HCT116 (cell line): ENCODE measurements around the gene TNFRSF25. TPM values are rescaled to one million over a fixed set of nuclear protein-coding genes. Genes with fewer than 3 reads are reported as not detected.

Experiments
- ATAC-seq: fragments of 200-7000 bp; cut with Tn5 transposase; 2 replicates; pipeline ENCODE4 v1.9.1; 2020; ENCODE audit warnings: mild to moderate bottlenecking, moderate library complexity
- BruUV-seq: library from RNA; stranded (reverse); fragments of 400-500 nt; replicated peaks from 2 replicates; lab custom pipeline; 2021; lab: Mats Ljungman, UMichigan
- CTCF ChIA-PET: fragments of 300-600 bp; sonication (Branson Sonifier 250); formaldehyde crosslinking; loops from one replicate; lab custom pipeline; 2021; ENCODE audit warnings: antibody characterized with exemption; lab: Charles Lee
- POLR2A ChIA-PET: fragments of 300-600, 350-600 bp; sonication (Branson Sonifier 250); formaldehyde crosslinking; loops from one replicate; lab custom pipeline; 2021; ENCODE audit warnings: antibody characterized with exemption; lab: Charles Lee
- RAD21 ChIA-PET, 2 experiments: fragments of 300-600 bp; sonication (Branson Sonifier 250); formaldehyde crosslinking; loops; one replicate each; lab custom pipeline; 2023; ENCODE audit warnings: low total read pairs in 2 of 2; ENCODE audit not compliant: uncharacterized antibody in 2 of 2, unreplicated experiment in 2 of 2, low non-redundant PET in 1 of 2; lab: Charles Lee
- DNase-seq: peaks from one replicate; pipeline ENCODE4 v3.0.0-alpha.2; 2010; ENCODE audit warnings: low read depth, low spot score
- H2AFZ ChIP-seq: fragments of 200-600 bp; shearing (Covaris generic), sonication (generic); 2 replicates; pipeline ENCODE4 v1.6.1; 2017; ENCODE audit warnings: low read depth, mixed run types, mixed read lengths, antibody characterized with exemption, low read length; ENCODE audit not compliant: poor library complexity, severe bottlenecking
- H3K27ac ChIP-seq: 2 replicates; pipeline ENCODE4 v1.5.1; 2012; ENCODE audit warnings: low read depth, low read length
- H3K27me3 ChIP-seq: fragments of 200-600 bp; sonication (generic); 2 replicates; pipeline ENCODE4 v1.6.1; 2016; ENCODE audit warnings: mixed run types, low read length, mixed read lengths; ENCODE audit not compliant: insufficient read depth
- H3K36me3 ChIP-seq, 2 experiments: fragments of 200-500 bp in 1 of 2; fragments of 200-600 bp in 1 of 2; sonication (Bioruptor generic) in 1 of 2; sonication (generic) in 1 of 2; 2 replicates each; pipeline versions ENCODE4 v1.5.1 to v1.6.1; 2014 to 2016; ENCODE audit warnings: low read length in 2 of 2, inconsistent platforms in 1 of 2, mixed read lengths in 1 of 2, mixed run types in 1 of 2; ENCODE audit not compliant: insufficient read depth in 2 of 2, control insufficient read depth in 1 of 2
- H3K4me1 ChIP-seq, 2 experiments: fragments of 200-600 bp in 1 of 2; sonication (generic) in 1 of 2; 2 replicates each; pipeline versions ENCODE4 v1.5.1 to v1.6.1; 2012 to 2017; ENCODE audit warnings: low read length in 2 of 2, inconsistent platforms in 1 of 2, mild to moderate bottlenecking in 1 of 2, mixed read lengths in 1 of 2, mixed run types in 1 of 2, moderate library complexity in 1 of 2; ENCODE audit not compliant: insufficient read depth in 2 of 2, control insufficient read depth in 1 of 2
- H3K4me2 ChIP-seq: fragments of 200-600 bp; sonication (generic); 2 replicates; pipeline ENCODE4 v1.6.1; 2017; ENCODE audit warnings: mixed run types, low read length, mixed read lengths
- H3K4me3 ChIP-seq, 2 experiments: fragments of 200-600 bp in 1 of 2; sonication (generic) in 1 of 2; replicated peaks in 1 of 2; 2 replicates each; pipeline ENCODE4 v1.5.1; 2011 to 2016; ENCODE audit warnings: low read length in 2 of 2, control low read depth in 1 of 2, low read depth in 1 of 2, mild to moderate bottlenecking in 1 of 2, mixed read lengths in 1 of 2, mixed run types in 1 of 2
- H3K79me2 ChIP-seq: fragments of 200-600 bp; sonication (generic); 2 replicates; pipeline ENCODE4 v1.6.1; 2017; ENCODE audit warnings: mild to moderate bottlenecking, mixed run types, low read length, moderate library complexity, mixed read lengths; ENCODE audit not compliant: insufficient read depth
- H3K9ac ChIP-seq: fragments of 200-600 bp; sonication (generic); 2 replicates; pipeline ENCODE4 v1.6.1; 2016; ENCODE audit warnings: low read length, mixed read lengths
- H3K9me2 ChIP-seq: fragments of 200-600 bp; sonication (generic), shearing (Covaris generic); 2 replicates; pipeline ENCODE4 v1.6.1; 2017; ENCODE audit warnings: mixed run types, mild to moderate bottlenecking, moderate library complexity; ENCODE audit not compliant: insufficient read depth
- H3K9me3 ChIP-seq, 2 experiments: fragments of 200-500 bp in 1 of 2; fragments of 200-600 bp in 1 of 2; sonication (Bioruptor generic) in 1 of 2; sonication (generic) in 1 of 2; 2 replicates each; pipeline ENCODE4 v1.6.1; 2014 to 2017; ENCODE audit warnings: low read length in 2 of 2, mixed read lengths in 2 of 2, inconsistent platforms in 1 of 2, low read depth in 1 of 2, mild to moderate bottlenecking in 1 of 2, mixed run types in 1 of 2, moderate library complexity in 1 of 2; ENCODE audit not compliant: control insufficient read depth in 1 of 2, insufficient read depth in 1 of 2
- H4K20me1 ChIP-seq: fragments of 200-600 bp; sonication (generic), shearing (Covaris generic); 2 replicates; pipeline ENCODE4 v1.6.1; 2017; ENCODE audit warnings: mixed run types, mild to moderate bottlenecking, moderate library complexity; ENCODE audit not compliant: insufficient read depth
- ATF3 ChIP-seq: IDR thresholded peaks from 2 replicates; pipeline ENCODE4 v1.6.1; 2012
- EGR1 ChIP-seq: IDR thresholded peaks from 2 replicates; pipeline ENCODE4 v1.6.1; 2012; ENCODE audit warnings: low read depth
- ELF1 ChIP-seq: IDR thresholded peaks from 2 replicates; pipeline ENCODE4 v1.6.1; 2012; ENCODE audit warnings: low read depth, borderline replicate concordance
- POLR2A ChIP-seq: IDR thresholded peaks from 2 replicates; pipeline ENCODE4 v1.7.0; 2011; ENCODE audit warnings: borderline replicate concordance; ENCODE audit not compliant: insufficient read depth, insufficient read length; ENCODE audit errors: extremely low read depth
- POLR2AphosphoS5 ChIP-seq: IDR thresholded peaks from 2 replicates; pipeline ENCODE4 v1.6.1; 2011; ENCODE audit warnings: mild to moderate bottlenecking, low read depth, low read length, moderate library complexity
- RAD21 ChIP-seq: IDR thresholded peaks from 2 replicates; pipeline ENCODE4 v1.6.1; 2012; ENCODE audit warnings: low read depth, mild to moderate bottlenecking
- REST ChIP-seq: IDR thresholded peaks from 2 replicates; pipeline ENCODE4 v1.6.1; 2012; ENCODE audit warnings: low read depth
- SIN3A ChIP-seq: IDR thresholded peaks from 2 replicates; pipeline ENCODE4 v1.6.1; 2012; ENCODE audit warnings: low read depth
- SP1 ChIP-seq: IDR thresholded peaks from 2 replicates; pipeline ENCODE4 v1.6.1; 2012; ENCODE audit warnings: low read depth
- TCF7L2 ChIP-seq: IDR thresholded peaks from 2 replicates; pipeline ENCODE4 v1.7.0; 2011; ENCODE audit warnings: borderline replicate concordance, inconsistent platforms; ENCODE audit not compliant: insufficient read depth, insufficient read length; ENCODE audit errors: extremely low read depth
- ZFX ChIP-seq: fragments of 450-650 bp; IDR thresholded peaks from 2 replicates; pipeline ENCODE4 v1.6.1; 2017
- ZNF274 ChIP-seq: fragments of 200-500 bp; sonication (Bioruptor generic); IDR thresholded peaks from 2 replicates; pipeline ENCODE4 v1.6.1; 2014; ENCODE audit warnings: mild to moderate bottlenecking, low read depth, low read length, inconsistent platforms
- intact Hi-C: fragments of 100-400 bp; cut with micrococcal nuclease; formaldehyde crosslinking; loops from 2 replicates; pipeline ENCODE4 v1.10.0; 2022
- total RNA-seq: library from RNA; stranded (reverse); gene quantifications from one replicate; pipeline ENCODE4 v1.2.1, GENCODE V29; 2021; ENCODE audit not compliant: unreplicated experiment
- TF ChIP-seq, protein P1 (sequence below): IDR thresholded peaks from 2 replicates; pipeline ENCODE4 v1.6.1; 2011; ENCODE audit warnings: mild to moderate bottlenecking, low read length, moderate library complexity; ENCODE audit not compliant: insufficient replicate concordance; ENCODE audit errors: extremely low read depth

The TNFRSF25 gene
- total RNA-seq, 1 experiment from 2014 or later = 27.5 TPM

DNA sequence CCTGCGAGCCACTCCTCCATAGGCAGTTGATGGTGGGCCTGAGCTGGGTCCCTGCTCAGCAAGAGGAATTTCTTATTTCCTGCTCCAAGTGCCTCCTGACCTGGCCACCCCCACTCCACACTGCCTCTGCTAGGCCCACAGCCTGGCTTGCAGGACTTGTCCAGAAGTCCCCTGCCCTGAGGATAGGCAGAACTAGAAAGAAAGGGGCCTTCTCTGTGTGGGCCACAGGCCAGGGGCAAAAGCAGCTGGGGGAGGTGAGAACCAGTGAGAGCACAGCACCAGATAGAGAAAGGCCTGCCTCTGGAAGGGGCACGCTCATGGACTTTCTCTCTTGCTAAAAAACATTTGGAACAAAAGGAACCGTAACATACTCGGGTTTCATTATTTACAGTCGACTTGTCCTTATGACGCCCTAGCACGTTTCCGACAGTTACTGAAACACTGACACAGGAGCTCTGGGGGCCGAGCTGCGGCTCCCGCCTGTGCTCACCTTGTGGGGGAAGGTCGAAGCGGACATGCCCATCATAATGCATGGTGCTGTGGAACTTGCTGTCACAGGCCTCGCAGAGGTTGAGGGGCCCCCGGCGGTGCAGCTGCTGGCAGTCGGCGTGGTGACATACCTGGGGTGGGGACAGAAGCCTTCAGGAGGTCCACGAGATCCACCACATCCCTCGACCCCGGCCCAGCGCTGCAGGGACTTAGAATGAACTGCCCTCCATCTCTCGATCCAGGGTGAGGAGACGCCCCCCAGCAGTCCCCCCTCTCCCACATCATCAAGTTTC is 11.3 kb upstream of the TNFRSF25 start:
- Histone ChIP-seq H3K27ac (no peak overlapping the region), H3K9me3 (no peaks in the 10 kb centered on the region), H3K27me3 (no peaks in the 10 kb centered on the region), H2AFZ (no peak overlapping the region), H3K36me3 (no peaks in the 10 kb centered on the region), H3K9ac (no peak overlapping the region), H3K4me1 (peaks cover 19 to 31% of the 10 kb centered on the region in 2 experiments), H3K79me2 (no peaks in the 10 kb centered on the region), H3K9me2 (no peaks in the 10 kb centered on the region), H4K20me1 (no peaks in the 10 kb centered on the region), H3K4me2 (0 out of 2 replicates have a peak overlapping the region, but pooled peaks have one; percentile 40), H3K4me3 (no peak overlapping the region)
- ChIA-PET RAD21 (no interaction called here), POLR2A (no interaction called here), CTCF (interaction anchor here (1.7 kb wide), 1 partner anchor 54 kb away, joined by 4 read pairs; no protein-coding TSS in a partner anchor)
- intact Hi-C loops = no loop called here
- TF ChIP-seq SIN3A = no peak
- TF ChIP-seq POLR2A = no peak
- no peak for TF ChIP-seq ZNF274
- no peak for TF ChIP-seq REST
- TF ChIP-seq SP1 = no peak
- TF ChIP-seq POLR2AphosphoS5 = no peak
- TF ChIP-seq ZFX = no peak
- TF ChIP-seq EGR1 = no peak
- no peak for TF ChIP-seq ATF3
- TF ChIP-seq RAD21 = no peak
- TF ChIP-seq TCF7L2 = no peak
- TF ChIP-seq ELF1 = no peak
- TF ChIP-seq, protein P1, sequence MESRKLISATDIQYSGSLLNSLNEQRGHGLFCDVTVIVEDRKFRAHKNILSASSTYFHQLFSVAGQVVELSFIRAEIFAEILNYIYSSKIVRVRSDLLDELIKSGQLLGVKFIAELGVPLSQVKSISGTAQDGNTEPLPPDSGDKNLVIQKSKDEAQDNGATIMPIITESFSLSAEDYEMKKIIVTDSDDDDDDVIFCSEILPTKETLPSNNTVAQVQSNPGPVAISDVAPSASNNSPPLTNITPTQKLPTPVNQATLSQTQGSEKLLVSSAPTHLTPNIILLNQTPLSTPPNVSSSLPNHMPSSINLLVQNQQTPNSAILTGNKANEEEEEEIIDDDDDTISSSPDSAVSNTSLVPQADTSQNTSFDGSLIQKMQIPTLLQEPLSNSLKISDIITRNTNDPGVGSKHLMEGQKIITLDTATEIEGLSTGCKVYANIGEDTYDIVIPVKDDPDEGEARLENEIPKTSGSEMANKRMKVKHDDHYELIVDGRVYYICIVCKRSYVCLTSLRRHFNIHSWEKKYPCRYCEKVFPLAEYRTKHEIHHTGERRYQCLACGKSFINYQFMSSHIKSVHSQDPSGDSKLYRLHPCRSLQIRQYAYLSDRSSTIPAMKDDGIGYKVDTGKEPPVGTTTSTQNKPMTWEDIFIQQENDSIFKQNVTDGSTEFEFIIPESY = no peak
- BruUV-seq = no TSS peak
- ATAC-seq (no peak), DNase-seq (no peak)
